Occipital lobe (tissue), 2 donors: ENCODE data around the gene MAT2B. TPM values are rescaled to one million over a fixed set of nuclear protein-coding genes. Genes with fewer than 3 reads are reported as not detected.
A peak's percentile ranks its signal among the peaks of the same experiment; 100 is the strongest.
"Not testable (repeated sequence)": the region's sequence is repeated elsewhere in the genome, so short reads cannot be mapped to it uniquely, and the experiment has no call there.

Experiments
- DNase-seq: peaks from one replicate; lab custom pipeline; 2025; lab: John Stamatoyannopoulos, UW
- total RNA-seq: library from RNA; depleted of rRNA; stranded (reverse); fragments of >200 nt; gene quantifications from one replicate; pipeline ENCODE4 v1.2.3, GENCODE V29; 2014

Gene MAT2B
- total RNA-seq, 1 donor from 2014 or later: 47.7 TPM

DNA sequence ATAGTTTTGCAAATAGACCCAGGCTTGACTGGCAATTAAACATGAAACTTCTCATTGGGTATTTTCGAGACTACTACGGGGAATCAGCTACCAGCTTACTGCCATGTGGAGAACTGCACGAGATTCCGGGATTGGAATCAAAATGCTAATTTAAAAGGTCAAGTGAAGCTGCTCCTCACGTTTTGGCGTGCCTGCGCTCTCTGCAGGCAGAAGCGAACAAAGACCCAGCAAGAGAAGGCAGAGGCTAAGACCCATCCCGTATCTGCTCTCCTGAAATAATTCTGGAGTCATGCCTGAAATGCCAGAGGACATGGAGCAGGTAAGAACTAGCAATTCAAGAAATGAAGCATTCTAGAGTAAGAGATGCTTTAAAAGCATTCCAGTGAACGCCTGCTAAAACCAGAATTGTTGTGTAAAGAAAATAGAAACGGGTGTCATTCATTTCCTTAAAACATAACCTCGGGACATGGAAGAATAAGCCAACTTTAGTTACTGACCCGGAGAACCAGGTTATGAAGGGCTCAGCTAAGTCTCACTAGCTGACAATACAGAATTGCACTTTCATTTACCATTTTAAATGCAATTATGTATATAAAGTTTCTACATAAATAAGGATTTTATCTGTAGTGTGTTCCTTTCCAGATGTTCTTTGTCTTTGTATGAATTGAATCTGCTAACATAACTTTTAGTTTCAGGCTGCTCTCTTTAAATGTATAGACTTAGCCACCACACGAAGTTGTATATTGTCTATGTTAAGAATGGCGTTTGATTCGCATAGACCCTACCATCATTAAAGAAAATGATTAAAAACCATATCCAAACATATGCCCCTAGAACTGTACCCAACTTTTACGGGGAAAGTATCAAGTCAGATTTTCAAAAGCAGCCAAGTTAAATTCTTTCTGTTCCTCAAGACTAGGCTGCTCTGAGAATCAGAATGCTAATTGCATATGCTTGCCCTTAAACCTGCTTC is 2.0 kb upstream of the MAT2B start:
- peak; percentile 42 for DNase-seq

DNA sequence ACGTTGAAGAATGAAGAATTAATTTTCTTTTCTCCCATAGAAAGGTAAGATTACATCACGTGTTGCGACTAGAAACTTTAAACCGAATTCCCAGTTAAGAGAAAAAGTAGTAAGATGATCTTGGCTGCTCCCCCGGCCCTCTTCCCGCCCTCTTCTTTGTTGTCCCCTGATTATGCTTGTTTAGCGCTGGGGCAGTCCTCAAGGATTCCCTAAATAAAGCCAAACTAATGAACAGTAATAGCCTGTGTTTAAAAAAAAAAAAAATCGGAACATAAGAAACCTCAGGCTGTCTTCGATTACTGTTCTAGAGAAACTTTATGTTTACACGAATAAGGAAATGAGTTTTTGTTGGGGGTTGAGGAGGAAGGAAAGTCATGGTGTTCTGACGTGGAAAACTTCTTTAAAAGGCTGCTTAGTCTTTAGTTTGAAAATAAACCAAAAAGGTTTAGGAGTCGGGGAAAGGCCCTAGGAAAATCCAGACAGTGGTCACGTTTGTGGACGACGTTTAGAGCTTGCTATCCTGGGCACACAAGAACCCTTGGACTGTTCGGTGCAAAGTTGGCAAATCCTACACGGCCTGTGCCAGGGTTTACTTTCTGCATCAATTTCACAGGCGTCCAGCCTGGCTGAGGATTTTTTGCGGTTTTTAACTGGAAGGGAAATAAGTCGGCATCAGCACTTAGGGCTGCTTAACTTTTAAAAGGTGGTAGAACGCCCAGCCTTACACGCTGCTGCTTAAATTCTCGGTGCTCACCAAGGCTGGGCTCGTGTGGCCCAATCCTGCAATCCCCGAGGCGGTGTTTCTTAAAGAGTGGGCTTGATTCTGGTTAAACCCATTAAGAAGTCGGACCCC is 1.1 kb upstream of the MAT2B start:
- DNase-seq: peak; percentile 26

DNA sequence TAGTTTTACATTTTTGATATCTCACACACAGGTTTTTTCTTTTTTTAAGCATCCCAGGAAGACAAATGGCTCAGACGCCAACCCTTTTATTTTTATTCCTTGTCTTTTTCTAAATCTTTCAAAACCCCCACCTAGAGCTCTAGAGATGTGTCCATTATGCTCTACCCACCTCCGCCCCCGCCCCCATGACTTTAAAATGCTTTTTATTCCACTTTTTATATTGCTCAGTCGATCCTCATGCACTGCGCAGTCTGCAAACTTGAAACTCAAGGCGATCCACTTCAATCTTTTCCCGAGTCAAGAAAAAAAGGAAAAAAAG is 411 bp upstream of the MAT2B start:
- DNase-seq: no peak

DNA sequence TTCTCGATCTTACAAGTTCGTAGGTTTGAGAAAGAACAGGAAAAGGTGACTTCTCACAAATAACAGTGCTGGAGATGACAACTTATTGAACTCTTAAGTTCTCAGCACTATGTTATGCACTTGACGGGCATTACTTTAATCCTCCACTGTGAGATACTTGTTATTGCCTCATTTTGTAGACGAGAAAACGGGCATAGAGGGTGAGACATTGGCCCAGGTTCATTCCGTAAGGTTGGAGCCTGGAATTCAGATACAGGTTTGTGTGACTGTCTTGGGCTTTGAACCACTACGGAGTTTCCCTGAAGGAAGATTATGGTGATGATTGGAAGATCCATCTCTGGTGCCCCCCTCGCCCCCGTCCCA is 657 bp downstream of the MAT2B start:
- no peak for DNase-seq

DNA sequence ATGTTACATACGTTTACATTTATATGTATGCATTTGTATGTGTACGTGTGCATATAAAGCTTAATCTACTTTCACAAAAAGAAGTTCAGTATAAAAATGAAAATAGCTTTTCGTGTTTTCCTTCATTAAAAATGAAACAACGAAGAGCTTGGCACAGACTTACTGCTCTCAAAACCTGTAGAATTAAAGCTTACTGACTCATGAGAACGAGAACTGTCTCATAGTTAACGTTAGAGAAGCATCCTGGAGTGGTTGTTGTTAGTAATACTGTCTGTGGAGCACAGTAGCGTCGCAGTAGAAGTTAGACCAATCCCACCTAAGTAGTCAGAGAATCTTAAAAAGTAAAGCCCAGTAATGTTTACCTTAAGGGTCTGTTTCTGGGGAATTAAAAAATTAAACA is 1.3 kb downstream of the MAT2B start:
- no peak for DNase-seq

DNA sequence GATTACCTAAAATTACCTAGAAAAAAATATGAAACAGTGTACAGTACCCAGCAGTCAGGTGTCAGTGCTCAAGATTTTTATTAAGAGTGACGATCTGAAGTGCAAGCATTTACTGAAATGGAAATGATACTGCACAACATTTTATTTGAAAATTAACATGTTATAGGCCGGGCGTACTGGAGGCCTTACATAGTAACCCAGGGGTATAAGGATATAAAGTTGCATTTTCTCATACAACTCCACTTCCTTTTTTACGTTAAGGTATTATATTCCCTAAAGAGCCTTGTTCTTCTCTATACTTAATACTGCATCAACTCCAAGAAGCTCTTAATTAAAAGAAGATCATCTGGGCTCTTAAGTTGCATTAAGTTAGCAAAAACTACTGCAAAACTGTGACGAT is 3.3 kb downstream of the MAT2B start:
- no peak for DNase-seq

DNA sequence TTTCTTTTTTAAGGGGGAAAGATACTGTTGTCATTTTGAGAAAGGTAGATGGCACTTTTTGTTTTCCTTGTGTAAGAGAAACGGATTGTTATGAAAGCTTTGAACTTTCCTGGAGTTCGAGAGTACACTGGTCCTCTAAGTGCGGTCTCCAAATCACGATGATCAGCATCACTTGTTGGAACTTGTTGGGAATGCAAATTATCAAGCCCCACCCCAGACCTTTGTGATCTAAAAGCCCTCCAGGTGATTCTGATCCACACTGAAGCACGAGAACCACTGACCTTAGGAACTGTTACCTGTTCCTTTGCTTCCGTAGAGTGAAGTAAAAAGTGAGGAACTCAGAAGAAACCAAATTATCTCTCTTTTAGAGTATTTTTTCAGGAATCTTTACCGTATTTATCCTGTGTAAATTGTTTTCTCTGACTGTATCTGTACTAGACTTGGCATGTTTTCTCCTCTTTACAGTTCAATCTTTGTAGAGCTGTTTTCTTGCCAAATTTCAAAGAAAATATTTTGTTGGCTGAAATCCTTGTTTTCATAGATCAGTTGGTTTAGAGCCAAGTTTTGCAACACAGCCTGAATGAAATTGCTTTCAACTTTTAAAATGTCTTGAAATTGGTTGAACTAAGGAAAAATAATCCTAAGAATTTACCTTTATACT is 4.0 kb downstream of the MAT2B start:
- no peak for DNase-seq

DNA sequence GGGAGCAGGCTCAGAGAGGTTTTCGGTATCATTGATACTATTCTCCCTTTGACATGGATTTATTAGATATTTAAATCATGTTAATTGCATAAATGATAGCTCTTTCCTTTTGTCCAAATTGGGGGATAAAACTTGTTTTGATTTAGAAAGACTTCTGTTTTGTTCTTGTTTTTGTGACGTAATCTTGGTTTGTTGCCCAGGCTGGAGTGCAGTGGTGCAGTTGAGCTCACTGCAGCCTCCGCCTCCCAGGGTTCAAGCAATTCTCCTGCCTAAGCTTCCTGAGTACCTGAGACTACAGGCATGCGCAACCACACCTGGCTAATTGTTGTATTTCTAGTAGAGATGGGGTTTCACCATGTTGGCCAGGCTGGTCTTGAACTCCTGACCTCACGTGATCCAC is 7.1 kb downstream of the MAT2B start:
- no peak for DNase-seq

DNA sequence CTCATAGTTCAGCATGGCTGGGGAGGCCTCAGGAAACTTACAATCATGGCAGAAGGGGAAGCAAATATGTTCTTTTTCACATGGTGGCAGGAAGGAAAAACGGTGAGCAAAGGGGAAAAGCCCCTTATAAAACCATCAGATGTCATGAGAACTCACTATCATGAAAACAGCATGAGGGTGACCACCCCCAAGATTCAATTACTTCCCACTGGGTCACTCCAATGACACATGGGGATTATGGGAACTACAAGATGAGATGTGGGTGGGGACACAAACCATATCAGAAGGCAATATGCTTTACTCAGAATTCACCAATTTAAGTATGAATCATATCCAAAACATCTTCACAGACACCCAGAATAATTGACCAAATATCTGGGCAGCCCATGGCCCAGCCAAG is 19.7 kb downstream of the MAT2B start:
- DNase-seq: no peak

DNA sequence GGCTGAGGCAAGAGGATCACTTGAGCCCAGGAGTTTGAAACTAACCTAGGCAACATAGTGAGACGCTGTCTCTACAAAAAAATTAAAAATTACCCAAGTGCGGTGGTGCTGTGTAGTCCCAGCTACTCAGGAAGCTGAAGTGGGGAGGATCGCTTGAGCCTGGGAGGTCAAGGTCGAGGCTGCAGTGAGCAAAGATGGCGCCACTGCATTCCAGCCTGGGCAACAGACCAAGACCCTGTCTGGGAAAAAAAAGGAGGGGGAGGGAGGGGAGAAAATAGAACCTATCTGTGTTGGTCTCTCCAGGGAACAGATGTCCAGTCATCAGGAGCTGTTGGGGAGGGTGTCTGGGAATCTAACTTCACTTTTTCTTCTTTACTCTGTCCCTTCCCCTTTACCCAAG is 24.3 kb downstream of the MAT2B start:
- DNase-seq: no peak

DNA sequence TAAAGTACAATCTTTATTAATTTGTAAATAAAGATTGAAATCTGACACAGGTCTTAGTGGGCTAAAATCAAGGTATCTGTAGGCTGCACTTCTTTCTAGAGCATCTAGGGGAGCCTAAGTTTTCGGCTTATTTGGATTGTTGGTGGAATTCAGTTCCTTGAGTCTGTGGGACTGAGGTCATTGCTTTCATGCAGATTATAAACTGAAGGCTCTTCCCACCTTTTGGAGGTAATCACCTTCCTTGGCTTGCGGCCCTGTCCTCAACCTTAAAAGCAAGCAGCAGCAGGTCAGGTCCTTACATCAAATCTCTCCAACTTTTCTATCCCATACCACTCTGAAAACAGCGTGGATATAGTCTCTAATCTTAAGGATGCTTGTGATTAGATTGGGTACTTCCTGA is 25.9 kb downstream of the MAT2B start:
- no peak for DNase-seq

DNA sequence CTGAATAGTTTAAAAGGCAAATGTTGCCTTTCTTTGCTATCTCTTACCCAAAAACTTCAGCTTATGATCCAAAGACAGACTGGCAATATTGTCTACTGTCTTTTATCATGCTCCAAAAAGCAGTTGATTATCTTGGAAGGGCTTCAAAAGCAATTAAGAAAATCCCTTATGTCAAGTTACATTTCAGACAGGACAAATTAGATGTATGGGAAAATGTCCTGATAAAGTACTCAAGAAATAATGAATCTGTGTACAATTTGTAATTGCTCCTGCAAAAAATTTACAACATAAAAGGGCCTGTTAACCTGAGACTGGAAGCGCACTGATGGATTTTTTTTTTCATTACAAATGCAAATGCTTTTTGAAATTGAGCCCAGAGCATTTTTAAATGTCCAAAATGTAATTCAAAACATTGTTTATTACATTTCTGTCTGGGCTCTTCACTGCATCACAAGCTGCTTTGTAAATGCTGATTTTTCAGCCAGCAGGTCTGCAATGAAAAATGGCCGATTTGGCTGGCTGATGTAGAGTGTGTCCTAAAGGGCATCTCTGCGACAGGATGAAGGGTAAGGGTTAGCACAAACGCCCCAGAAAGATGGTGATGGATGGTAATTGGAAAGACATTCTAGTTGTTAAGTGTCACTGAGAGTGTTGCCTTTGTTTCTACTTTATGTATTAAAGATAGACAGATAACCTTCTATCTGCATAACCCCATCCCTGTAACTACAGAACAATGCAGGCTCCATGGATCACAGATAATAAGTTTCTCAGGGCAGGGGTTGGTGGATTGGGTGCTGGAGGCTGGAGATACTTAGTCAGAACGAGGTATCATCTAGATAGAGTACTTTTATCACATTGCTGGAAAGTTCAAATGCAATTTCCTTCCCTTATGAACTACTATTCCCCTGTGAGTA is 27.0 kb downstream of the MAT2B start:
- DNase-seq: no peak

DNA sequence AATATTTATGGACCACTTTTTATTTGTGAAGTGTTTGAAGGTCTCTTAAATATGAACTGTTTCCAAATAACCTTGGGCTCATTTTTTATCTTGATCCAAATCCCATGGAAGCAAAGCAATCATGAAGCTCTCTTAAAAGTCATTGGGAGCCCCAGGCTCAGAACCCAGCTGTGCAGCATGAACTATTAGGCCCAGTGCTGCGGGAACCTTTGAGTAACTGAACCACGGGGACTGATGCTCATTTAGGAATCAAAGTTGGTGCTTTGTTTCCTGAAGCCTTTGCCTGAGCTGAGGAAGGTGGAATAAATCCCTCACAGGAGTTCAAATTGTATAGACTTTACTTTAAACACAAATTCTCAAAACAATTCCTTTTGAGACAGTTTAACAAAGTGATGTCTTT is 27.8 kb downstream of the MAT2B start:
- no peak for DNase-seq

DNA sequence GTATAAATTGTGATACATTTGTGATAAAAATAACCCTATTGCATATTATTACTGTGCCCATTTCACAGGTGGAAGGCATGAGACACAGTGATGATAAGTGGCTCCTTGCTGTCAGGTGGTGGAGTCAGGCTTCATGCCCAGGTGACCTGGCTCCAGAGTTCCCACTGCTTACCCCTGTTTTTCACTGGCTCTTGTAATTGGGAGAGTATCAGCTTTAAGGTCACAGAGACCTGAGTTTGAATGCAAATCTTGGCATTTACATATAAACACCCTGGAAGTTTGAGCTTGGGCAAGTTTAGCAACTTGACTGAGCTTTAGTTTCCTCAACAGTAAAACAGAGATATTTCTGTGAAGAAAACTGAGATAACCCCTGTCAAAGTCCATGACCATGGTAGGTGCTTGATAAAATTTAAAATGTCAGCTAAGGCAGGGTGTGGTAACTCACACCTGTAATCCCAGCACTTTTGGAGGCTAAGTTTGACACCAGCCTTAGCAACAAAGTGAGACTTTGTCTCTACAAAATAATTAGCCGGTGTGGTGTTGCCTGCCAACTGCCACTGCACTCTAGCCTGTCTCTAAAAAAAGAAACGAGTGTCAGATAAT is 29.2 kb downstream of the MAT2B start:
- no peak for DNase-seq

DNA sequence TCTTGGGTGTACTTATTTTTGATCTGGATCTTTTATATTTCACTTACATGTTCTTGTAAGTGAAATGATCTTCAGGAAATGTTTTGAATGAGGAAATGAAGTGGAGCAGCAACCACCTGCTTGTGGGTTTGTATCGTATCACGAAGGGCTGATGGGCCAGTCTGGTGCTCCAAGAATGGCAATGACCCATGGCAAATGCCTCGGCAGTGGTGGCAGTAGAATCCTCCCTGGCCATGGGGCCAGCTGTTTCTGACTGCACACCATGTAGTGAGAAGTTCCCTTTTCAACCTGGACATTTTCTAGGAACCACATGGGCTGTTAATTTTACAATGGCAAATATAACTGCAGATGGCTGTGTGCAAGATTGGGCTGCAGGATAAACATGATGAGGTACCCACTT is 29.9 kb downstream of the MAT2B start:
- no peak for DNase-seq

DNA sequence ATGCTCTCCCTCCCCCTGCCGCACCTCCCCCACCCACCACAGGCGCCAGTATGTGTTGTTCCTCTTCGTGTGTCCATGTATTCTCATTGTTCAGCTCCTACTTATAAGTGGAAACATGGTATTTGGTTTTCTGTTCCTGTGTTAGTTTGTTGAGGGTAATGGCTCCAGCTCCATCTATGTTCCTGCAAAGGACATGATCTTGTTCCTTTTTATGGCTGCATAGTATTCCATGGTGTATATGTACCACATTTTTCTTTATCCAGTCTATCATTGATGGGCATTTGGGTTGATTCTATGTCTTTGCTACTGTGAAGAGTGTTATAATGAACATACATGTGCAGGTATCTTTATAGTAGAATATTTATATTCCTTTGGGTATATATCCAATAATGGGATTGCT is 31.0 kb downstream of the MAT2B start:
- DNase-seq: not testable (repeated sequence)

DNA sequence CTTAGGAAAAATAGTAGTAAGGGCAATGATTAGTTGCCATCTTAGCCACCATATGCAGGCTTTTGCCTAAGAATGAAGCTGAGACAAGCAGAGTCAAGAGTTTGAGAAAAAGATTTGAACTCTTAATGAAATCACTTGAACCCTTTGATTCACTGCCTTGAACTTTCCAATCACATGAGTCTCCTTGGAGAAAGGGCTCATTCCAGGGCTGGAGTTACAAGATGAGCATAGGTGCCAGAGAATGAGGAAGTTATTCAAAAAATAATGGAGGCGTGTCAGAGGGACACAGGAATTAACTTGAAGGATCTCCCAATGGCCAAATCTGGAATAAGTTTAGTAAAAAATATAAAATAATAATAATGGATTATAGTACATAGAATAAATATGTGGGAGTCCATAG is 35.3 kb downstream of the MAT2B start:
- no peak for DNase-seq

DNA sequence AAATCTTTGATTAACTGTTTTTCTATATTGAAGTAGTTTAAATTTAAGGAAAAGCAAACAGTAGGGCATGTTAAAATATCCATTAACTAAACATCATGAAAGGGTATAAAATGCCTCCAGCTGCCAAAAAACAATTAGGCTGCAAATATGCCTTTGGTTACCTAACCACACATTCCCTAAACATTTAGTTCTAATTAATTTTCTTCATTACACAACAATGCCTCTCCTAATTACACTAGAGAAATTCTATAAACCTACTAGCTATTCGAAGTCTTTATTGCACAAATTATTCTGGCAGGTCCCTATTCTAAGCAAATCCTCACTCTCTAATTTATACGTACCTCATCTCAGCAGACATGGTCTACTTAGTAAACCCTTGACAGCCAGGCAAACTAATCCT is 37.4 kb downstream of the MAT2B start:
- no peak for DNase-seq

DNA sequence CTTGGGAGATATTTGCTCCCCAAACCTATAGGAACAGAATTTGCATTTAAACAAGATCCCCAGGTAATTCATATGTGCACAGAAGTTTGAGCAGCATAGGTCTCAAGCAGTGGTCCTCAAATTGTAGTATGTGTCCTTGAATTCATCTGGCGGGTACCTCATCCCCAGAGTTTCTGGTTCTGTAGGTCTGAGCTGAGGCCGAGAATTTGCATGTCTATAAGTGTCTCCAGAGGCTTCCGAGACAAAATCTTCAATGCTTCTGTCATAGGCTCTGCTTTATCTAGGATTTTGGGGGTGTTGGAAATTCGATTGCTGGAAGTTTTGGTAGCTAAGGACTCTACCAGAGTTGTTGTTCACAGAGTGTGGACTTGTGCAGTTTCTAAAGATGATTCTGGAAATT is 38.6 kb downstream of the MAT2B start:
- no peak for DNase-seq

DNA sequence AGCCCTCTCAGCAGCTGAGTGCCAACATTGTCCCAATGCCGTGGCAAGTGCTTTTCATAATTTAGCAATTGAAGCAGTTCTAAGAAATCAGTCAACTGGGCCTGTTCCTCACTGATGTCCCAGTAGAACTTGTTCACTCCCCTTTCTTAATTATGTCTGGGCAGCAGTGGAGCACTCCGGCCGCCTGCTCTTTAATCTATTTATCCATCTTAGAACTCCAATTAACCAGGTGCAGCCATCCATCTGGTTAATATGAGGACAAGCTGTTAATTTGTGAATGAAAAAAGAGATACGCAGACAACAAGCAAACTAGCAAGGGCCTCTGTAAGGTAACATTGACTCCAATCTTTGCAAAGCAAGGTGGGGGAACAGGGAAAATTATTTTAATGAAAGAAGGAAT is 39.4 kb downstream of the MAT2B start:
- no peak for DNase-seq

DNA sequence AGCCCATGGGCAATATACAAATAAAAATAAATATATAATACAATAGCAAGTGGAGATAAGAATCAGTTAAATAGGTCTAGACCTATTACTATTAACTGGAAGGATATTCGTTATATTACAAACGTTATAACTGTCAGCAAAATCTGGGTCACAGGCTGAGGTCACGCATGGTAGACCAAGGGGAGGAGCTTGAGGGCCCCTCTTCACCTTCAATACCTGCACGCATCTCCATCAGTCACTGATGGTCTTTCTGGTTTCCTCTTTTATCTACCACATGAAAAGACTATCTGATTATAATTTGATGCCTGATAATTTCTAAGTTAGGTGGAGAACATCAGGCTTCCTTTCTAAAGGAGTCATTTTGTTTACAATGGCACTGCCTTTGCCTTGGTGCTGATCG is 43.2 kb downstream of the MAT2B start:
- no peak for DNase-seq
